IPS-18c (cell line): ENCODE data around the gene SPEG.

ENCODE experiments used
- H3K4me3 ChIP-seq: 2 replicates; pipeline ENCODE4 v1.7.0; 2013; ENCODE audit warnings: low read depth, mild to moderate bottlenecking, low read length, moderate library complexity; ENCODE audit not compliant: insufficient read depth
- H3K9me3 ChIP-seq: one replicate; pipeline ENCODE4 v1.6.1; 2013; ENCODE audit warnings: mild to moderate bottlenecking, low read length, moderate library complexity; ENCODE audit not compliant: control insufficient read depth, insufficient read depth

The SPEG gene

DNA sequence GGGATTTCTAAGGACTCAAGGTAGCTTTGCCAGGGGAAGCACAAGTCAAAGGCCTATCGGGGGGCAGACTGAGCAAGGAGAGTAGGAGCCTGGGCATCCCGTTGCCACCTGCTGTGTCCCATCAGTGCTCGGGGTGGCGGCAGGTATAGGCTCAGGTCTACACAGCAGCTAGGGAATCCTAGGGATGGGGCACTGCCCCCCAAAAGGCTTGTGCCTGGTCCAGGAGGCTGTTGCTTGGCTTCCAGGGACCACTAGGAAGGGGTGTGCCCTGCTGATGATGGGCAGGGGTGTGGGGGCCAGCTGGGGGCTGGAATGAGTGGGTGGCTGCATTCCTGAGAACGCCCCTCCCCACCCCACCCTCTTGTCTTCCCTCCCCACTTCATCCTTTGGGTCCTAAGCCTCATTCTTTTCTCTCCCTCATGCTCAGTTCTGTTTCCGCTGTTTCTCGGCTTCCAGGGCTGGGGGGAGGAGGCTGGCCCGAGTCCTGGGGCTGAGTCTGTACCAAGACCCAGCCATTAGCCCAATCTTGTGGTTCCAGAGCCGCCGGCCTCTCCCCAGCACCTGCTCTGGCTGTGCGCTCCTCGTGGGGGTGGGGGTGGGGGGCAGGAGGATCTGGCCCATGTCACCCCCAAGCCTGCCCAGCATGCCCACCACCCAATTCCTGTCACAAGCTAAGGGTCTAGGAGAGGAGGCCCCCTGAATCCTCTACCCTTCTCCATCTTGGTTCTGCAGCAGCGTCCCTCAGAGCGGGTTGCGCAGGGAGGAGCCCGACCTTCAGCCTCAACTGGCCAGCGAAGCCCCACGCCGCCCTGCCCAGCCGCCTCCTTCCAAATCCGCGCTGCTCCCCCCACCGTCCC lies 12.8 kb downstream of the SPEG start:
- no peaks in the 10 kb centered on the region for H3K9me3 ChIP-seq
- no peak overlapping the region for H3K4me3 ChIP-seq

GRCh38 chr2:219448099-219448775 lies 13.6 kb downstream of the SPEG start:
- Histone ChIP-seq H3K4me3 (peak overlapping the region; percentile 24), H3K9me3 (no peaks in the 10 kb centered on the region)

DNA sequence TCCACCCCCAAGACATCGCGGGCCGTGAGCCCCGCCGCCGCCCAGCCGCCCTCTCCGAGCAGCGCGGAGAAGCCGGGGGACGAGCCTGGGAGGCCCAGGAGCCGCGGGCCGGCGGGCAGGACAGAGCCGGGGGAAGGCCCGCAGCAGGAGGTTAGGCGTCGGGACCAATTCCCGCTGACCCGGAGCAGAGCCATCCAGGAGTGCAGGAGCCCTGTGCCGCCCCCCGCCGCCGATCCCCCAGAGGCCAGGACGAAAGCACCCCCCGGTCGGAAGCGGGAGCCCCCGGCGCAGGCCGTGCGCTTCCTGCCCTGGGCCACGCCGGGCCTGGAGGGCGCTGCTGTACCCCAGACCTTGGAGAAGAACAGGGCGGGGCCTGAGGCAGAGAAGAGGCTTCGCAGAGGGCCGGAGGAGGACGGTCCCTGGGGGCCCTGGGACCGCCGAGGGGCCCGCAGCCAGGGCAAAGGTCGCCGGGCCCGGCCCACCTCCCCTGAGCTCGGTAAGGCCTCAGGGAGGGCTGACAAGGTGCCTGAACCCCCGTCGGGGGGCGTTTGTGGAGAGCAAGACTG lies 14.2 kb downstream of the SPEG start:
- Histone ChIP-seq H3K9me3 (no peaks in the 10 kb centered on the region), H3K4me3 (no peak overlapping the region; the same call in 1 of the 2 replicates)

DNA sequence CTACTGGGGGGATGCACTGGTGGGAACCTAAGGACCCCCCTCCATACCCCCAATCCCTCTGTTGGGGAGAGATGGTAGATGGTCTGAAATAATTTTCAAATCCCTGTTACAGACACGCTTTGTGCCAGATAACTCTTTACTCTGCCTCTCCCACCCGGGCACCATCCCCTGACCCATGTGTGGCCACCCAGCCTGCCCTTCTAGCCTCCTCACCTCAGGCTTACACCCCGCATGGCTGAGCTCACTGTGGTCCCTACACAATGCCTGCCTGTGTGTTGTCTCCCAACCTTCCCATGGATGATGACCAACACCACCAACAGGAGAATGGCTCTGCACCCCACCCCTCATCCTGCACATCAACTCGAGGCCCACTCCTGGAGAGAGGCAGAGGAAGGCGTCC lies 15.0 kb downstream of the SPEG start:
- Histone ChIP-seq H3K4me3 (no peak overlapping the region), H3K9me3 (no peaks in the 10 kb centered on the region)

DNA sequence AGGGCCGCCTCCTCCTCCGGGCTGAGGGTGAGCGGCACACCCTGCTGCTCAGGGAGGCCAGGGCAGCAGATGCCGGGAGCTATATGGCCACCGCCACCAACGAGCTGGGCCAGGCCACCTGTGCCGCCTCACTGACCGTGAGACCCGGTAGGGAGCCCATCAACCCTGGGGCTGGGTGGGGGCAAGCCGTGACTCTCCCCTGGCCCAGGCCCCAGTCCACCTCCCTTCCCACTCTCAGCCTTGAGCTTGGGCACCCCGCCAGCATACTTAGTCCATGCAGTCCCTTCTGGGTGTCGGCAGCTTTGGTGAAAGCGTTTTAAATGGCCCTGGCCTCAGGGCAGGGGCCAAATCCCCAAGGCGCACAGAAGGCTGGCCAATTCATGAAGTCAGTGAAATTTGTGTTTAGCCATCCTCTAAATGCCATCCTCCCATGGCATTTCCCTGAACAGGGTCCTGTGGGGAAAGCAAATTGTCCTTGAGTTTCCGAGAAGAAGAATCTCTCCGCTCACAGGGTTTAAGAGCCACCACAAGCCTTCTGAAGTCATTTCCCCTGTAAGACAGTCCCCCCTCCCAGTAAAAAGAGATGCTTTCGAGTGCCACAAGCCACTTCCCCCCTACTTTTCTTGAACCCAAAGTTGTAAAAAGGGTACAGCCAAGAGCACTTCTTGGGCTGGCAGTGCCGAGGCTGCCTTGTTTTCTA lies 17.2 kb downstream of the SPEG start:
- H3K9me3 ChIP-seq, result no peaks in the 10 kb centered on the region
- no peak overlapping the region for H3K4me3 ChIP-seq

DNA sequence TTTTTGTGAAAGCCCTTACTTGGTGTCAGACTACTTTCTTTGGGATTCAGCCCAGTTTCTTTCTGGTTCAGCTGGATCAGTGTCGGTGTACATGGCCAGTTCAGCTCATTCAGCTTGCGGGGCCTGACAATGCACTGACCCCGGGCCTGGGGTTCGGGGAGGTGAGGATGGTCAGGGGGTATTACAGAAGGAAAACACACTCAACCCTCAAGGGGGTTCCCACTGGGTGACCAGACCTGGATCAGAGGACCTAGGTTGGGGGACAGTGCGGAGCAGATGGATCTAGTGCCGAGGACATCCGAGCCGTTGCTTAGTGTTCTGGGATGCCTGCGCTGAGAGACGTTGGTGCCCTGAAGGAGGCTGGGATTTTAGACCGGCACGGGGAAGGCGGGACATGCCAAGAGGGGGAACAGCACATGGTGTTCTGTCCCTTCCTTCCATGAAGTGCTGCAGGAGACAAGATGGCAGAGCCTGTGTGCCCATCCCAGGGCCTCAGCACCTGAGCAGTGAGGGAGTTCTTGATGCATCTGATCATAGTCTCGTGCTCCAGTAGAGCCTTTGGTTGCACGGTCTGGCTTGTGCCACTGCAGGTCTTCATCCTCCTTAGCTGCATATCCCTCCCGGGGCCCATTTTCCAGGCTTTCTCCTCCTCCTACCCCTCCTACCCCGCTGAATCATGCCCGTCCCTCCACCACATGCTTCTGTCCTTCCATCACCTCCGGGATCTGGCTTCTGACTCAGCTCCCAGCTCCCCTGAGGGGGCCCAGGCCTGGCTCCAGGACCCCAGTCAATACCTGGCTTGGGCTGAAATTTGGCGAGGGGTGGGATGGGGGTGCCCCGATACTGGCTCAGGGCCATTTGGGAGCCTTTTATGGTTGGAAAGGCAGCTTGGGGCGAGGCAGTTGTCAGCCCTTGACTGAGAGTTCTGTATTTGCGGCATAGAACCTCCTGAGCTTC lies 18.0 kb downstream of the SPEG start:
- no peaks in the 10 kb centered on the region for H3K9me3 ChIP-seq

GRCh38 chr2:219453671-219454590 lies 19.3 kb downstream of the SPEG start:
- Histone ChIP-seq H3K4me3 (no peak overlapping the region), H3K9me3 (no peaks in the 10 kb centered on the region)

More for the DNA sequence above, 18.0 kb downstream of the SPEG start:
- no peak overlapping the region for H3K4me3 ChIP-seq

- Histone ChIP-seq H3K4me3 (no peak overlapping the region), H3K9me3 (no peaks in the 10 kb centered on the region)
Observed at GRCh38 chr2:219455581-219455980, 20.9 kb downstream of the SPEG start.

GRCh38 chr2:219457784-219458369 lies 23.2 kb downstream of the SPEG start:
- H3K4me3 ChIP-seq, result no peak overlapping the region
- H3K9me3 ChIP-seq, result no peaks in the 10 kb centered on the region

DNA sequence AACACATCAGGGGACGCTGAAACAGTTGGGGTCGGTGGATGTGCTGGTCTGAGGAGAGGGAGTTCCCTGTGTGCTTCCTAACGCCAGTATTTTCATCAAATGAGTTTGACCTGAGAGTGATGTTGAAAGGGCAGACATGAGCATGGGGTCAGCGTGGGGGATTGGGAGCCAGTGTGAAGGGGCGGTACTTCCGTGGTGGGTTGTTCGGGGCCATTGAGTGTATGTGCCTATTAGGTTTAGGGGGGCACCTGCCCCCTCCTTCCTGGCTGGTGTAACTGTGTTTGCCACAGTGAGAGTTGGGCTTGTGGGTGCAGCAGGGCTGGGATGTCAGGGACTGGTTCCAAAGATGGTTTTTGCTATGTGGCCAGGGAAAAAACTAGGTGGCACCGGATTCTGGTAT lies 24.4 kb downstream of the SPEG start:
- Histone ChIP-seq H3K4me3 (no peak overlapping the region), H3K9me3 (no peaks in the 10 kb centered on the region)

- Histone ChIP-seq H3K9me3 (no peaks in the 10 kb centered on the region), H3K4me3 (peak overlapping the region; percentile 11)
Observed at GRCh38 chr2:219459460-219460311, 25.0 kb downstream of the SPEG start.

- Histone ChIP-seq H3K4me3 (peak overlapping the region; percentile 11; the same call in 1 of the 2 replicates), H3K9me3 (no peaks in the 10 kb centered on the region)
Observed at GRCh38 chr2:219460424-219460926, 25.8 kb downstream of the SPEG start.

- Histone ChIP-seq H3K4me3 (peak overlapping the region; percentile 28), H3K9me3 (no peaks in the 10 kb centered on the region)
Observed at GRCh38 chr2:219461047-219461514, 26.4 kb downstream of the SPEG start.

- H3K4me3 ChIP-seq, result no peak overlapping the region
Observed at GRCh38 chr2:219461669-219462068, 27.0 kb downstream of the SPEG start.

More at GRCh38 chr2:219461669-219462068, 27.0 kb downstream of the SPEG start:
- no peaks in the 10 kb centered on the region for H3K9me3 ChIP-seq
